H9 (cell line): ENCODE results near the gene OR4D2. TPM values are rescaled to one million over a fixed set of nuclear protein-coding genes. Genes with fewer than 3 reads are reported as not detected.

Source experiments
- DNase-seq: peaks from one replicate; pipeline ENCODE4 v3.0.0-alpha.2; 2017
- H2AFZ ChIP-seq: one replicate; pipeline ENCODE4 v1.6.1; 2013; ENCODE audit warnings: mild to moderate bottlenecking, low read length, control low read depth, moderate library complexity
- H2AK5ac ChIP-seq: 2 replicates; pipeline ENCODE4 v1.6.1; 2013; ENCODE audit warnings: low read length, control low read depth, mixed read lengths; ENCODE audit not compliant: insufficient read length
- H2BK120ac ChIP-seq: one replicate; pipeline ENCODE4 v1.6.1; 2013; ENCODE audit warnings: low read depth, mild to moderate bottlenecking, low read length, control low read depth, inconsistent platforms; ENCODE audit not compliant: poor library complexity, severe bottlenecking
- H2BK12ac ChIP-seq: 2 replicates; pipeline ENCODE4 v1.6.1; 2013; ENCODE audit warnings: low read length, control low read depth, mixed read lengths, low read depth; ENCODE audit not compliant: insufficient read length
- H2BK15ac ChIP-seq: 2 replicates; pipeline ENCODE4 v1.6.1; 2013; ENCODE audit warnings: low read depth, low read length, control low read depth
- H2BK20ac ChIP-seq: one replicate; pipeline ENCODE4 v1.6.1; 2013; ENCODE audit warnings: low read depth, mild to moderate bottlenecking, low read length, control low read depth, inconsistent platforms; ENCODE audit not compliant: poor library complexity, severe bottlenecking
- H2BK5ac ChIP-seq: 2 replicates; pipeline ENCODE4 v1.6.1; 2013; ENCODE audit warnings: low read length, control low read depth, mixed read lengths; ENCODE audit not compliant: insufficient read length
- H3K14ac ChIP-seq: 2 replicates; pipeline ENCODE4 v1.6.1; 2013; ENCODE audit warnings: low read length, control low read depth; ENCODE audit not compliant: insufficient read depth
- H3K18ac ChIP-seq: 2 replicates; pipeline ENCODE4 v1.6.1; 2013; ENCODE audit warnings: low read depth, mild to moderate bottlenecking, mixed read lengths, low read length, control low read depth; ENCODE audit not compliant: insufficient read length
- H3K23ac ChIP-seq: 2 replicates; pipeline ENCODE4 v1.6.1; 2013; ENCODE audit warnings: low read length, control low read depth, mixed read lengths, low read depth; ENCODE audit not compliant: insufficient read length
- H3K23me2 ChIP-seq: 2 replicates; pipeline ENCODE4 v1.6.1; 2013; ENCODE audit warnings: low read depth, mild to moderate bottlenecking, mixed read lengths, low read length, control low read depth; ENCODE audit not compliant: insufficient read length, poor library complexity, severe bottlenecking
- H3K27ac ChIP-seq: 2 replicates; pipeline ENCODE4 v1.5.1; 2013; ENCODE audit warnings: low read length, control low read depth, mixed read lengths, low read depth; ENCODE audit not compliant: insufficient read length
- H3K27me3 ChIP-seq: 2 replicates; pipeline ENCODE4 v1.6.1; 2013; ENCODE audit warnings: low read length, control low read depth, inconsistent platforms; ENCODE audit not compliant: insufficient read depth
- H3K4ac ChIP-seq: 2 replicates; pipeline ENCODE4 v1.6.1; 2013; ENCODE audit warnings: low read depth, mild to moderate bottlenecking, control low read depth, inconsistent platforms, low read length, moderate library complexity
- H3K4me1 ChIP-seq: 2 replicates; pipeline ENCODE4 v1.6.1; 2013; ENCODE audit warnings: low read length, control low read depth, inconsistent platforms; ENCODE audit not compliant: insufficient read depth
- H3K4me2 ChIP-seq: 2 replicates; pipeline ENCODE4 v1.6.1; 2013; ENCODE audit warnings: low read length, control low read depth, mixed read lengths; ENCODE audit not compliant: insufficient read length, insufficient read depth
- H3K56ac ChIP-seq: 2 replicates; pipeline ENCODE4 v1.6.1; 2013; ENCODE audit warnings: low read depth, mild to moderate bottlenecking, mixed read lengths, low read length, control low read depth; ENCODE audit not compliant: insufficient read length
- H3K79me1 ChIP-seq: 2 replicates; pipeline ENCODE4 v1.6.1; 2013; ENCODE audit warnings: low read depth, mild to moderate bottlenecking, moderate library complexity, low read length, control low read depth, inconsistent platforms; ENCODE audit not compliant: insufficient read depth, poor library complexity, severe bottlenecking
- H3K79me2 ChIP-seq: 2 replicates; pipeline ENCODE4 v1.6.1; 2013; ENCODE audit warnings: low read length, control low read depth, inconsistent platforms; ENCODE audit not compliant: insufficient read depth
- H3K9ac ChIP-seq: 2 replicates; pipeline ENCODE4 v1.6.1; 2013; ENCODE audit warnings: low read length, control low read depth, mixed read lengths; ENCODE audit not compliant: insufficient read length; ENCODE audit errors: extremely low read depth
- H3K9me3 ChIP-seq: one replicate; pipeline ENCODE4 v1.6.1; 2013; ENCODE audit warnings: low read depth, low read length, inconsistent platforms; ENCODE audit not compliant: control insufficient read depth
- H3T11ph ChIP-seq: one replicate; pipeline ENCODE4 v1.6.1; 2013; ENCODE audit warnings: mild to moderate bottlenecking, low read length, control low read depth, inconsistent platforms
- H4K20me1 ChIP-seq: one replicate; pipeline ENCODE4 v1.6.1; 2013; ENCODE audit not compliant: control insufficient read depth, insufficient read length, insufficient read depth
- H4K5ac ChIP-seq: 2 replicates; pipeline ENCODE4 v1.6.1; 2013; ENCODE audit warnings: low read depth, mild to moderate bottlenecking, mixed read lengths, low read length, control low read depth; ENCODE audit not compliant: insufficient read length
- H4K8ac ChIP-seq: replicated peaks from 2 replicates; pipeline ENCODE4 v1.6.1; 2013; ENCODE audit warnings: low read length, control low read depth, mixed read lengths, low read depth; ENCODE audit not compliant: insufficient read length
- H4K91ac ChIP-seq: 2 replicates; pipeline ENCODE4 v1.6.1; 2013; ENCODE audit warnings: low read depth, mild to moderate bottlenecking, moderate library complexity, mixed read lengths, low read length, control low read depth; ENCODE audit not compliant: insufficient read length
- H3K27ac Mint-ChIP-seq, 3 experiments: 2 replicates in 2 of 3; 3 replicates in 1 of 3; pipeline ENCODE4 v1.8.0; 2020 to 2021; ENCODE audit warnings: mixed read lengths in 3 of 3, mild to moderate bottlenecking in 1 of 3, moderate library complexity in 1 of 3
- H3K27me3 Mint-ChIP-seq: 2 replicates; pipeline ENCODE4 v1.8.0; 2021; ENCODE audit warnings: low read depth, mild to moderate bottlenecking, moderate library complexity, mixed read lengths
- H3K36me3 Mint-ChIP-seq, 3 experiments: 2 replicates in 2 of 3; 3 replicates in 1 of 3; pipeline ENCODE4 v1.8.0; 2020 to 2021; ENCODE audit warnings: low read depth in 3 of 3, mixed read lengths in 3 of 3; ENCODE audit not compliant: insufficient read depth in 1 of 3
- H3K4me1 Mint-ChIP-seq, 2 experiments: 2 replicates each; pipeline ENCODE4 v1.8.0; 2020; ENCODE audit warnings: mixed read lengths in 2 of 2
- H3K4me3 Mint-ChIP-seq, 2 experiments: 2 replicates in 1 of 2; 3 replicates in 1 of 2; pipeline ENCODE4 v1.8.0; 2020 to 2021; ENCODE audit warnings: mild to moderate bottlenecking in 2 of 2, mixed read lengths in 2 of 2, moderate library complexity in 1 of 2
- H3K9me3 Mint-ChIP-seq, 2 experiments: 2 replicates in 1 of 2; 3 replicates in 1 of 2; pipeline ENCODE4 v1.8.0; 2020; ENCODE audit warnings: mild to moderate bottlenecking in 2 of 2, mixed read lengths in 2 of 2, moderate library complexity in 1 of 2
- CTCF ChIP-seq: fragments of 200-600 bp; sonication (generic); conservative IDR thresholded peaks from 3 replicates; pipeline ENCODE4 v1.8.0; 2021; ENCODE audit warnings: antibody characterized with exemption, mild to moderate bottlenecking
- total RNA-seq: library from RNA; stranded (reverse); gene quantifications from 2 replicates; pipeline ENCODE4 v1.2.1, GENCODE V29; 2021

The OR4D2 gene
- total RNA-seq, 1 experiment from 2014 or later: not detected

DNA sequence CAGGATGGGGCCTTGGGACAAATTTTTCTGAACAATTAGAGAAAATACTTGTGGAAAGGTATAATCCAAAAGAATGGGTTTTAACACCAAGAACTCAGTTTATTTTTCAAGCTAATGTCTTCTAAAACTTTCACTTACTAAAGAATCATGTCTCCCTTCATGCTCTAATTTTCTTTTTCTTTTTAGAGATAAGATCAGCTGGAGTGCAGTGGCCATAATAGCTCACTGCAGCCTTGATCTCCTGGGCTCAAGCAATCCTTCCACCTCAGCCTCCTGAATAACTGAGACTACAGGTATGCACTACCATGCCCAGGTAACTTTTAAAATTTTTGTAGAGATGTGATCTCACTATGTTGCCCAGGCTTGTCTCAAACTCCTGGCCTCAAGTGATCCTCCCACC is 13.1 kb upstream of the OR4D2 start:
- Histone ChIP-seq H4K91ac (no peak overlapping the region), H3K23ac (no peak overlapping the region), H4K20me1 (no peaks in the 10 kb centered on the region), H2BK20ac (no peak overlapping the region), H3K9ac (no peak overlapping the region), H3K9me3 (no peaks in the 10 kb centered on the region), H3K18ac (no peak overlapping the region), H3K14ac (no peak overlapping the region), H3K79me1 (no peaks in the 10 kb centered on the region), H2BK12ac (no peak overlapping the region), H3K79me2 (no peaks in the 10 kb centered on the region), H3K23me2 (peaks cover 11% of the 10 kb centered on the region), H2BK120ac (no peak overlapping the region), H3T11ph (no peak overlapping the region), H2BK5ac (no peak overlapping the region), H2AFZ (no peak overlapping the region), H4K5ac (no peak overlapping the region), H2BK15ac (no peak overlapping the region), H3K4me1 (no peaks in the 10 kb centered on the region; the same call in 1 of the 2 replicates), H3K27me3 (no peaks in the 10 kb centered on the region; the same call in 1 of the 2 replicates), H3K4ac (no peak overlapping the region), H3K27ac (no peak overlapping the region), H3K4me2 (no peak overlapping the region), H3K56ac (no peak overlapping the region), H4K8ac (no peak overlapping the region), H2AK5ac (no peak overlapping the region)
- no peaks in the 10 kb centered on the region; a peak in 1 of 7 replicates for H3K36me3 Mint-ChIP-seq
- DNase-seq: no peak
- H3K4me3 Mint-ChIP-seq: no peak overlapping the region
- TF ChIP-seq CTCF: no peak
- H3K4me1 Mint-ChIP-seq: peaks cover 7% of the 10 kb centered on the region in 2 experiments
- H3K9me3 Mint-ChIP-seq: no peaks in the 10 kb centered on the region
- H3K27me3 Mint-ChIP-seq: peaks cover 83% of the 10 kb centered on the region
- no peak overlapping the region for H3K27ac Mint-ChIP-seq
